LNCaP clone FGC (cell line): Measurements from ENCODE around the gene MTCL1.

ENCODE experiments used
- DNase-seq: peaks from one replicate; pipeline ENCODE4 v3.0.0-alpha.2; 2011; ENCODE audit warnings: low read depth
- H3K4me3 ChIP-seq: 2 replicates; pipeline ENCODE4 v1.5.1; 2011; ENCODE audit warnings: mild to moderate bottlenecking, low read depth, low read length, control low read depth
- TF ChIP-seq, protein P1 (sequence below): IDR thresholded peaks from 2 replicates; pipeline ENCODE4 v1.5.1; 2012; ENCODE audit warnings: mild to moderate bottlenecking; ENCODE audit not compliant: control insufficient read depth, insufficient read depth; ENCODE audit errors: extremely low read depth

MTCL1 gene

DNA sequence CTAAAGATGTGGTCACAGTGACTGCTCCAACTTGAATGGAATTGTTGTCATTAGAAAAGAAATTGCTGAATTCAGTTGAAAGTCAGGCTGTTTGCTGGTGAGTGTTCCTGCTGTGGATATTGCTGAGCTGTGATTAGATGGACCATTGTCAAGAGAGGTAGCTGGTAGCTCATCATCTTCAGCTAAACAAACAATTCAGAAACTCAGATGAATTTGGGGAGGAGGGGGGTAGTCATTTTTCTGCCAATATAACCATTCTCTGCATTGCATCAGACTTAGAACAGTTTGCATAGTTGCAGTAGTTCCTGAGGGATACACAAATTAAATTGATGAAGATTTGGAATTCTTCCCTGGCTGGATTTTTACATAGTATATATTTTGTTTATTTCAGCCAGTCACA is 108.3 kb downstream of the MTCL1 start:
- no peak overlapping the region for H3K4me3 ChIP-seq
- DNase-seq, result no peak
- TF ChIP-seq, protein P1, sequence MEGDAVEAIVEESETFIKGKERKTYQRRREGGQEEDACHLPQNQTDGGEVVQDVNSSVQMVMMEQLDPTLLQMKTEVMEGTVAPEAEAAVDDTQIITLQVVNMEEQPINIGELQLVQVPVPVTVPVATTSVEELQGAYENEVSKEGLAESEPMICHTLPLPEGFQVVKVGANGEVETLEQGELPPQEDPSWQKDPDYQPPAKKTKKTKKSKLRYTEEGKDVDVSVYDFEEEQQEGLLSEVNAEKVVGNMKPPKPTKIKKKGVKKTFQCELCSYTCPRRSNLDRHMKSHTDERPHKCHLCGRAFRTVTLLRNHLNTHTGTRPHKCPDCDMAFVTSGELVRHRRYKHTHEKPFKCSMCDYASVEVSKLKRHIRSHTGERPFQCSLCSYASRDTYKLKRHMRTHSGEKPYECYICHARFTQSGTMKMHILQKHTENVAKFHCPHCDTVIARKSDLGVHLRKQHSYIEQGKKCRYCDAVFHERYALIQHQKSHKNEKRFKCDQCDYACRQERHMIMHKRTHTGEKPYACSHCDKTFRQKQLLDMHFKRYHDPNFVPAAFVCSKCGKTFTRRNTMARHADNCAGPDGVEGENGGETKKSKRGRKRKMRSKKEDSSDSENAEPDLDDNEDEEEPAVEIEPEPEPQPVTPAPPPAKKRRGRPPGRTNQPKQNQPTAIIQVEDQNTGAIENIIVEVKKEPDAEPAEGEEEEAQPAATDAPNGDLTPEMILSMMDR, result no peak

DNA sequence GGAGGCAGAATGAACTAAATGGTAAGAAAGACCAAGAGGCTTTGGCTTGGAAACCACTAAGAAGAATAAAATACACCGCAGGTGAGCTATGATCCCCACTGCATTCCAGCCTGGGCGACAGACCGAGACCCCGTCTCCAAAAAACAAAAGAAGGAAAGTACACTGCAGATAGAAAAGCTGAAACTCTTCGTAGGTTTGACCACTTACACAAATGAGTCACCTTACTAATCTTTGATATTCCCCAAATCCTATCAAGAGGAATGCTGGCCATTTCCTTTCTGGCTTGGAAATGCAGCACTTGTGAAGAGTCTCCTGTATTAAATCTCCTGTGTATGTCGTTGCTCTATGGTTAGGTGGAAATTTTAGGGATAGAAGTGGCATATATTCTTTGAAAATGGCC is 108.8 kb downstream of the MTCL1 start:
- H3K4me3 ChIP-seq, result no peak overlapping the region

DNA sequence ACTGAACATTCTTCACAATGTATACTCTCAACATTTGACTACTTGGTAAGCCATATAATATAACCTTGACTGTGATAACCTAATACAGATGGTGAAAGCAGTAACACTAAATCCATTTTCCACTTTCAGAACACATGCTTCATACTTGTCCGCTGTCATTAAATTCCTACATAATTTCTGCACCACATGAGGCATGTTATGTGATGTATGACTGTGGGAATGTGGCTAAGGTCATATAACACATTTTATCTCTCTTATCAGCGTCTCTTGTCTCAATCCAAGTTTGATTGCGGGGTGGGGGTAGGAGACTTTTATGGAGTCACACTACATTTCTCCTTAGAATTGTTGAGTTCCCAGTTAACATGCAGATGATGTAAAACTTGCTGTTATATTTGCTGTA is 110.9 kb downstream of the MTCL1 start:
- no peak overlapping the region for H3K4me3 ChIP-seq
- TF ChIP-seq, protein P1, result no peak
- no peak for DNase-seq

More for the DNA sequence above, 108.8 kb downstream of the MTCL1 start:
- DNase-seq, result no peak
- TF ChIP-seq, protein P1, result no peak

DNA sequence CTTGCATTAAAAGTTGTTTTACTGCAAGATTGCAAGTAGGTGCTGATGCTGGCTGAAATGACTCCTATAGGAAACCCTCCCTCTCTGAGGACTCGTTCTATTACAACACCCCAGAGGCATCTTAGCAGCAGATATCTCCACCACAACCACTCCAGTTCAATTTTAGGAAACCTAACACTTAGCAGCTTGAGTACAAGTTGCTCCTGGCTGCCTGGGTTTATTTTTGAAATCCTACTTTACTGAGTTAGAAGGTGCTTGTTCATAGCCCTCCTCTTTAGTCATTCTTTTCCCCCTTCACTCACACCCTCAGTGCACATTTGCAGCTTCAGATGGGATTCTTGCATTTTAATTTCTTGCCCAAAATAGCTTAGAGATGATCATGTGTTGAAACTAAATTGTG is 111.5 kb downstream of the MTCL1 start:
- H3K4me3 ChIP-seq, result no peak overlapping the region
- TF ChIP-seq, protein P1, result no peak
- DNase-seq, result no peak

DNA sequence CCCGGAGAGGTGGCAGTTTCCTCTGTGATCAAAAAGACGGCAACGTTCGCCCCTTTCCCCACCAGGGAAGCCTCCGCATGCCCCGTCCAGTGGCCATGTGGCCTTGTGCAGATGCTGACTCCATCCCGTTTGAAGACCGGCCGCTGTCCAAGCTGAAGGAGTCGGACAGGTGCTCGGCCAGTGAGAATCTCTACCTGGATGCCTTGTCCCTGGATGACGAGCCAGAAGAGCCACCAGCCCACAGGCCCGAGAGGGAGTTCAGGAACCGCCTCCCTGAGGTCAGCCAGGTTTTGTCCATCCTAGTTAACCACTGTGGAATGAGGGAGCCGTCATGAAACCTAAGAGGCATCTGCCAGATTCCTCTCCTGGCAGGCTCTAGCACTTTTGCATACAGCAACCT is 113.6 kb downstream of the MTCL1 start:
- DNase-seq, result no peak
- no peak overlapping the region for H3K4me3 ChIP-seq
- TF ChIP-seq, protein P1, result no peak

DNA sequence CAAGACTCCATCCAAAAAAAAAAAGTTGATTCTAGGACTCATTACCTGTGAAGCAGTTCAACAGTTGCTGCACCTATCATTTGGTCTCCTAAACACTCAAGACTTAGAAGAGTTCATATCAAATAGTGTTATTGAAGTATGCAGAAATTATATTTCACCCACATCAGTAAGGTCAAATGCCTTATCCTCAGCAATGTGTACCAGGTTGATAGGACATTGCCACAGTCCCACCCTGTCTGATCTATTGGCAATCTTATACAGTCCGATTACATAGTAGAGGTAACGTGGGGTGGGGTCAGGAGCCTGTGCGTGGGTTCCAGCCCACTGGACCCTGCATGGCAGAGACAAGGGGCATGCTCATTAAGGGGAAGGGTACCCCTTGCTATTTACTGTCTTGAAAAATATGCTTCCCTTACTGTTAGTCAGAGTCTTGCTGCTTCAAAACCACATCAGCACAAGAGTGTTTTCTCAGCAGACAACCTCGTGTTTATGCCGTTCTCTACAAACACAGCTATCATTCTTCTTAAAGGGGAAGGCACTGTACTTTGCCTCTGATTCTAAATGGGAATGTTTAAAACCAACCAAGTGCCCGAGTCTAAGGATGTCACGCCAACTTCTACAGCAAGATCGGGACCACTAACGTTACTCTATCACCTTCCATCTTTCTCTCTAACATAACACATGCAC is 115.2 kb downstream of the MTCL1 start:
- TF ChIP-seq, protein P1, result no peak
- no peak for DNase-seq
- no peak overlapping the region for H3K4me3 ChIP-seq

DNA sequence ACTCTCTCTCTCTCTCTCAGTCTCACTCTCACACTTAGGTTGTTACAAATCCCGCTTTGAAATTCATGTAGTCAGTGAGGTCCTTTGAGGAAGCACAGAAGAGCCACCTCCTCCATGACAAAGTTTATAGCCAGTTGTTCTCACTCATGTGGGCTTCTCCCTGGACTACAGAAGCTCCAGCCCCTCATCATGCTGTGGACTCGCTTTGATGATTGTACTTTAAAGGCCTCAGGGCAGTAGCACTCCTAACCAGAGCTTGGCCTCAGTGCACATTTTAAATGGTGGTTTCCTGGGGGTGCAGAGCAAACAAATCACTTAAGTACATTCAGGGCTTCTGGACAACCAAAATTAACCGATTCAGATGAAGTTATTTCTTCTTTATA is 115.7 kb downstream of the MTCL1 start:
- no peak overlapping the region for H3K4me3 ChIP-seq

More for the DNA sequence above, 115.7 kb downstream of the MTCL1 start:
- DNase-seq, result no peak
- TF ChIP-seq, protein P1, result no peak
